ENCODE data around the gene MAP3K1.

Gene MAP3K1

GRCh38 chr5:56909294-56910209 lies 94.2 kb downstream of the MAP3K1 start, which contains the start of gene SETD9:
Gene SETD9, plus strand, starts transcription at chr5:56909596. Its CDS starts 50 bp downstream, at chr5:56909646.
- DNase-seq (ENCODE audit: low read depth) = peak; percentile 94

- DNase-seq (ENCODE audit: low read depth) = no peak
Observed at GRCh38 chr5:56910210-56910965, 95.0 kb downstream of the MAP3K1 start.

- DNase-seq (ENCODE audit: low read depth) = no peak
Observed at GRCh38 chr5:56913766-56914165, 98.4 kb downstream of the MAP3K1 start.

- DNase-seq (ENCODE audit: low read depth) = no peak
Observed at GRCh38 chr5:56914678-56915077, 99.3 kb downstream of the MAP3K1 start.

GRCh38 chr5:56917534-56917933 lies 102.2 kb downstream of the MAP3K1 start:
- DNase-seq (ENCODE audit: low read depth) = no peak

- DNase-seq (ENCODE audit: low read depth) = no peak
Observed at GRCh38 chr5:56918054-56918453, 102.7 kb downstream of the MAP3K1 start.

- no peak for DNase-seq (ENCODE audit: low read depth)
Observed at GRCh38 chr5:56919942-56920662, 104.8 kb downstream of the MAP3K1 start.

GRCh38 chr5:56922922-56923321 lies 107.6 kb downstream of the MAP3K1 start:
- DNase-seq (ENCODE audit: low read depth) = no peak

- DNase-seq (ENCODE audit: low read depth) = no peak
Observed at GRCh38 chr5:56934325-56934724, 119.0 kb downstream of the MAP3K1 start.

GRCh38 chr5:56938858-56939257 lies 123.5 kb downstream of the MAP3K1 start:
- no peak for DNase-seq (ENCODE audit: low read depth)

- DNase-seq (ENCODE audit: low read depth) = peak; percentile 15
Observed at GRCh38 chr5:56941981-56942380, 126.6 kb downstream of the MAP3K1 start.

Data from stromal cell of bone marrow (primary cell).